ENCODE results near the gene CACNB1. TPM values are rescaled to one million over a fixed set of nuclear protein-coding genes. Genes with fewer than 3 reads are reported as not detected.

Gene CACNB1
- total and polyA plus RNA-seq, 2 donors (not counting 1 experiment from before 2014, with no cell fraction given): 3.8 to 12.4 TPM

- Histone ChIP-seq H3K9ac (ENCODE audit: low read length) (peak overlapping the region; percentile 77), H4K20me1 (ENCODE audit: control insufficient read depth, insufficient read depth, low read length, poor library complexity, severe bottlenecking) (peaks cover 19% of the 10 kb centered on the region), H3K9me3 (ENCODE audit: control extremely low read depth in 1 of 3, control insufficient read depth in 2 of 3, insufficient read depth in 1 of 3, low read length in 2 of 3) (no peaks in the 10 kb centered on the region), H3K4me2 (replicated peaks; ENCODE audit: low read depth, low read length, poor library complexity, severe bottlenecking) (peak overlapping the region; percentile 98), H3K27ac (ENCODE audit: low read length in 2 of 2) (no peak overlapping the region), H3K4me3 (ENCODE audit: control extremely low read depth in 1 of 5, extremely low read depth in 1 of 5, insufficient read depth in 1 of 5, low read depth in 2 of 5, low read length in 4 of 5) (peak overlapping the region in 4 of 5 experiments; percentile 53 to 87 (median 70)), H2AFZ (ENCODE audit: insufficient read depth, low read depth, low read length, poor library complexity, severe bottlenecking) (peak overlapping the region; percentile 93), H3K36me3 (replicated peaks in 1 of 2; ENCODE audit: control extremely low read depth in 1 of 2, control insufficient read depth in 1 of 2, extremely low read depth in 1 of 2, insufficient read depth in 2 of 2, low read length in 1 of 2) (peaks cover 0 to 8% of the 10 kb centered on the region in 2 experiments), H3K79me2 (ENCODE audit: control insufficient read depth, insufficient read depth, low read length) (peaks cover 17% of the 10 kb centered on the region), H3K27me3 (replicated peaks in 1 of 4; ENCODE audit: control extremely low read depth in 1 of 4, control insufficient read depth in 3 of 4, insufficient read depth in 4 of 4, low read length in 3 of 4) (no peaks in the 10 kb centered on the region), H3K4me1 (ENCODE audit: control insufficient read depth in 2 of 2, insufficient read depth in 2 of 2, low read length in 2 of 2) (peaks cover 36 to 53% of the 10 kb centered on the region in 2 donors)
- CTCF ChIA-PET: interaction anchor here (1.4 to 3.4 kb wide), 3 partner anchors 10 to 48 kb away, joined by 6 to 12 read pairs (median 12); no protein-coding TSS in a partner anchor
- Mint-ChIP-seq H3K4me1 (peaks cover 44% of the 10 kb centered on the region), H3K27me3 (no peaks in the 10 kb centered on the region), H3K9me3 (ENCODE audit: insufficient read depth) (no peaks in the 10 kb centered on the region), H3K27ac (peak overlapping the region; percentile 15), H3K4me3 (peak overlapping the region; percentile 89)
- no peak for ATAC-seq (ENCODE audit: low read depth)
- TF ChIP-seq CTCF (IDR thresholded peaks at IDR 0.05) (no peak), EZH2 (IDR thresholded peaks at IDR 0.05; ENCODE audit: borderline replicate concordance, insufficient read depth, low read depth, low read length, poor library complexity, severe bottlenecking) (no peak)
- POLR2A ChIA-PET: interaction anchor here (0.6 to 0.9 kb wide), 4 partner anchors 10 to 26 kb away, joined by 4 to 5 read pairs (median 4); no protein-coding TSS in a partner anchor
- intact Hi-C loops (cut with micrococcal nuclease): loop anchor here (5.0 kb wide), 1 partner anchor 45 kb away; the partner anchor contains the start of gene PLXDC1
- 3% methylated on average over 14 of the region's 30 CpGs for WGBS (ENCODE audit: insufficient coverage)
- no peak for DNase-seq
These were observed 619 bp downstream of the CACNB1 start for GRCh38 chr17:39196808-39197291.

GRCh38 chr17:39196241-39196807 is 1.1 kb downstream of the CACNB1 start:
- Mint-ChIP-seq H3K9me3 (ENCODE audit: insufficient read depth) (no peaks in the 10 kb centered on the region), H3K27me3 (no peaks in the 10 kb centered on the region), H3K4me3 (peak overlapping the region; percentile 80), H3K27ac (no peak overlapping the region), H3K4me1 (peaks cover 40% of the 10 kb centered on the region)
- Histone ChIP-seq H3K27me3 (replicated peaks in 1 of 4; ENCODE audit: control extremely low read depth in 1 of 4, control insufficient read depth in 3 of 4, insufficient read depth in 4 of 4, low read length in 3 of 4) (no peaks in the 10 kb centered on the region), H3K27ac (ENCODE audit: low read length in 2 of 2) (no peak overlapping the region), H4K20me1 (ENCODE audit: control insufficient read depth, insufficient read depth, low read length, poor library complexity, severe bottlenecking) (peaks cover 13% of the 10 kb centered on the region), H3K4me2 (replicated peaks; ENCODE audit: low read depth, low read length, poor library complexity, severe bottlenecking) (peak overlapping the region; percentile 98), H3K36me3 (replicated peaks in 1 of 2; ENCODE audit: control extremely low read depth in 1 of 2, control insufficient read depth in 1 of 2, extremely low read depth in 1 of 2, insufficient read depth in 2 of 2, low read length in 1 of 2) (peaks cover 0 to 3% of the 10 kb centered on the region in 2 experiments), H3K9me3 (ENCODE audit: control extremely low read depth in 1 of 3, control insufficient read depth in 2 of 3, insufficient read depth in 1 of 3, low read length in 2 of 3) (no peaks in the 10 kb centered on the region), H3K4me1 (ENCODE audit: control insufficient read depth in 2 of 2, insufficient read depth in 2 of 2, low read length in 2 of 2) (peaks cover 30 to 47% of the 10 kb centered on the region in 2 donors), H3K4me3 (ENCODE audit: control extremely low read depth in 1 of 5, extremely low read depth in 1 of 5, insufficient read depth in 1 of 5, low read depth in 2 of 5, low read length in 4 of 5) (peak overlapping the region in 1 of 5 experiments; percentile 65), H2AFZ (ENCODE audit: insufficient read depth, low read depth, low read length, poor library complexity, severe bottlenecking) (no peak overlapping the region), H3K79me2 (ENCODE audit: control insufficient read depth, insufficient read depth, low read length) (peaks cover 14% of the 10 kb centered on the region), H3K9ac (ENCODE audit: low read length) (no peak overlapping the region)
- ChIA-PET CTCF (interaction anchor here (1.4 to 3.4 kb wide), 3 partner anchors 11 to 48 kb away, joined by 6 to 12 read pairs (median 12); no protein-coding TSS in a partner anchor), POLR2A (interaction anchor here (0.6 to 0.9 kb wide), 2 partner anchors 10 to 735 kb away, joined by 4 to 6 read pairs; no protein-coding TSS in a partner anchor)
- DNase-seq (no peak), ATAC-seq (ENCODE audit: low read depth) (no peak)
- WGBS (ENCODE audit: insufficient coverage): 87% methylated on average over 3 of the region's 8 CpGs
- no peak for TF ChIP-seq EZH2 (IDR thresholded peaks at IDR 0.05; ENCODE audit: borderline replicate concordance, insufficient read depth, low read depth, low read length, poor library complexity, severe bottlenecking)
- TF ChIP-seq CTCF (IDR thresholded peaks at IDR 0.05): no peak
- intact Hi-C loops (cut with micrococcal nuclease): loop anchor here (5.0 kb wide), 1 partner anchor 44 kb away; the partner anchor contains the start of gene PLXDC1

Data from B cell (primary cell).